GM12874 (cell line): Measurements from ENCODE around the gene HIP1R.

Experiments
- CTCF ChIP-seq: IDR thresholded peaks from 2 replicates; pipeline ENCODE4 v1.5.1; 2011; ENCODE audit warnings: low read depth, mild to moderate bottlenecking, control low read depth, low read length, moderate library complexity; ENCODE audit not compliant: insufficient read depth

HIP1R gene

DNA sequence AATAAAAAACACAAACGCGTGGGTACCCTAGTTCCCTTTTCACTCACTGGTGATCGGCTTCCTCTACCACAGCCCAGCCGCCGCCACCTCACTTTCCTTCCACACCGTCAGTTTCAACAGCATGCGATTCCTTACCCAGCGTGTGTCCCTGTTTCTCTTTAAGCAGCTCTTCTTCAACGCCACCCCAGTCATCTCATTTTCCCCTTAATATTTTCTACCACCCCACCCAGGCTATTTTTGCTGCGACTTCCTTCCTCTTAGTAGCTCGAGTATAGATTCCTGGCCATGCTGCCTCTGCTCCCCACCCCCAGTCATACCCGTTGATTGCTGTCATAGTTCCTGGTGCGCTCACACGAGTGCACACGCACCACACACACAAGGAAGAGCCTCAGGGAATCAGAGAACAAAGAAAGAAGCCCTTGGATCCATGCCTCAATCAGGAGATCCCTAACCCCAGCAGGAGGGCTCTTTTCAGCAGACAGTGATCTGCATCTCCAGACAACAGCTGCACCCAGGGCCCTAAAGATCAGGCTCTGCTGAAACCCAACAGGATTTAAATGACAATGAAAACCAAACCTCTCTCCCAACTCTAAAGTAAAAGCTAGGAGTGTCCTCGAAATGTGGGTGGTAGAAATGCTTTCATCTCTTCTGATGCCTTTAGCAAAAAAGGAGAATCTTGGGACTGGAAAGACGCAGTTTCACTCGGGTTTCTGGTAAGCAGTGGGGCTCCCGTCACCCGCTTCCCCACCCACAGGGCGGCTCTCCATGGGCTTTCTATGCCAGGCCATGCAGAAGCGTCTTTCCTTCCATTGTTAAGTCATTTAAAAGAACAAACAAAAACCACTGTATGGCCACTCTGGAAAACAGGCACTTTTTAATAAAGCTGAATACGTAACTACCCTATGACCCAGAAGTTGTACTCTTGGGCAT, 36.9 kb downstream of the HIP1R start:
- no peak for TF ChIP-seq CTCF

DNA sequence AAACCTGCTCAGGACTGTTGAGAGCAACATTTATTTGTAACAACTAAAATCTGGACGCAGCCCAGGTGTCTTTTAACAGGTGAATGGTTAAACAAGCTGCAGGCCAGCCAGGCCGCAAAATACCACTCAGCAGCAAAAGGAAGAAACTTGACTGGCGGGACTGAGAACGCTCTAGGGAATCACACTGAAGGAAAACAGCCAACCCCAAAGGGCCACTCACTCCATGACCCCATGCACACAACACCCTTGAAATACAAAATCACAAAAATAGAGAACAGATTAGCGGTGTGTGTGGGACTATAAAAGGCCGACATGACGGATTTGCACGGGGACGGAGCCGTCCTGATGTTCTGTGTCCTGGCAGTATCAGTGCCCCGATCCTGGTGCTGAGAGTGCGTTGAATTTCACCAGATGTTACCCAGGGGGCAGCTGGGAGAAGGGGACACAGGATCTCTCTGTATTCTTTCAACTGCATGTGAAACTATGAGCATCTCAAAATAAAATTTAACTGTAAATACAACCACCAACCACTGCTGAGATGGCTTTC, 37.6 kb downstream of the HIP1R start:
- no peak for TF ChIP-seq CTCF

DNA sequence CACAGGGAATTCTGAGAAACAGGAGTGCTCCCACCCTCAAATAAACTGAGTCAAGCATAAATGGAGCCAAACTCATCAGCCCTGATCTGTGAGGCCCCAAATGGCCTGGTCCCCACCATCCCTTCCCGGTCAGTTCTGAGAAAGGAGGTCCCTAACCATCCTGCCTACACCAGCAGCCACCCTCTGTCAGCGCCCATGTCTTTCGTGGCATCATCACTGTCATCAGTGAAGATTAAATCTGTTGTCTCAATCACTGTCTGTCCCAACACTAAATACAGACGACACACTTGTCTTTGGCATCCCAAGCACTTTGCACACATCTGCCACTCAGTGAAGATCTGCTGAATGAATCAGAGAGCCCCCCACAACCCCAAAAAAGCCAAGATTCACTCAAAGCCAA, 38.3 kb downstream of the HIP1R start:
- TF ChIP-seq CTCF: no peak

- TF ChIP-seq CTCF: no peak
Measured at GRCh38 chr12:122874081-122874480, 38.8 kb downstream of the HIP1R start.

DNA sequence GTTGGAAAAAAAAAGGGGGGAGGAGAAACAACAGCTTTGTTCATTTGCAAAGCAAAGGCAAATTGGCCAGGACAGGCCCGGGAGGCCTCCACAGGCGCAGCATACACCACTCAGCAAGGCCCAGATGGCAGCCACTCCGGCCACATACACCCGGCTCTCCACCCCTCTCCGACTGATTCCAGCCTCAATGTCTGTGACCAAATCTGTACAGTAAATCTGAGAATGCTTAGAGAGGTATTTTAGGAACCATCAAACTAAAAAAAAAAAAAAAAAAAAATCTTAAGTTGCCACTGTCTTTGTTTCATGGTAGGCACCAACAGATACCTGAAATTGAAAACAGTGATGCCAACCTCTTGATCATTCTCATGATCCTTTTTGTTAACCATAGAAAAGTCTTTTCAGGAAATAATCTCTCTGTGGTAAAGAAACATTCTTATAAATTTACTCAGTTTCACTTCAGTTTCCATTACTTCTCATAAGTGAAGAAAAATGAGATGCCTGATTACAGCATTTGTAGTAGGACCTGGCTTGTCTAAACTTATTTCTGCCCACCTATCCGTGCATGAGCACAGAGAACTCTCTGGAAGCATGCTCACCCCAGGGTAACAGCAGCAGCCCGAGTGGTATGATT, 40.4 kb downstream of the HIP1R start:
- TF ChIP-seq CTCF: no peak

GRCh38 chr12:122876731-122877130, 41.5 kb downstream of the HIP1R start:
- no peak for TF ChIP-seq CTCF

DNA sequence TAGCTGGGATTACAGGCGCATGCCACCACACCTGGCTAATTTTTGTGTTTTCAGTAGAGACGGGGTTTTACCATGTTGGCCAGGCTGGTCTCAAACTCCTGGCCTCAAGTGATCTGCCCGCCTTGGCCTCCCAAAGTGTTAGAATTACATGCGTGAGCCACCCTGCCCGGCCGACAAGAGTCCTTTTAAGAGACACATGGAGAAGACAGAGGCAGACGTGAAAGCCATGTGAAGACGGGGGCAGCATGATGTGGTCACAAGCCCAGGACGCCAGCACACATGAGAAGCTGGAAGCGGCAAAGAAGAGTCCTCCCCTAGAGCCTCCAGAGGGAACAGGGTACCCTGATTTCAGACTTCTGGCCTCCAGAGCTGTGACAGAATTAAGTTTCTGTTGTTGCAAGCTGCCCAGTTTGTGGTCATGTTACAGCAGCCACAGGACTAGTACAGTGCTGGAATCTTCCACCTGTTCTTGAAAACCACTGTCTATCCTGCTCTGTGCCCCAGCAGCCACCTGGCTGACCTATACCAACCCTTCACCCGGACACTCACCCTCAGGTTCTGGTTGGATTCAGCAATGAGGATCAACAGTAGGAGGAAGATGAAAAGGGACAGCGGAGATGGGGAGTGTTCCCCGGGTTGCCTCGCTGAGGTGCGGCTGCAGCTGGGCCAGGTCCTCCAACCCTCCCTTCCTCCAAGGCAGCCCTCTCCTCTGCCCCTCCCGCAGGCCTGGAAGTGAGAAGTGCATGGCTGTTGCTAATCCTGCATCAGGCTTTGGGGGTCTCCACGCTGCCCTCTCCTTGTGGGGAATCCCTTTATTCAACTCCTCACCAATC, 43.7 kb downstream of the HIP1R start:
- TF ChIP-seq CTCF: no peak
